ENCODE results near the gene GPBP1L1. TPM values are rescaled to one million over a fixed set of nuclear protein-coding genes. Genes with fewer than 3 reads are reported as not detected.

GPBP1L1 gene
- total and polyA plus RNA-seq, 2 of the 4 experiments (the other 2 are of a cell fraction): 31.5 to 57.4 TPM

DNA sequence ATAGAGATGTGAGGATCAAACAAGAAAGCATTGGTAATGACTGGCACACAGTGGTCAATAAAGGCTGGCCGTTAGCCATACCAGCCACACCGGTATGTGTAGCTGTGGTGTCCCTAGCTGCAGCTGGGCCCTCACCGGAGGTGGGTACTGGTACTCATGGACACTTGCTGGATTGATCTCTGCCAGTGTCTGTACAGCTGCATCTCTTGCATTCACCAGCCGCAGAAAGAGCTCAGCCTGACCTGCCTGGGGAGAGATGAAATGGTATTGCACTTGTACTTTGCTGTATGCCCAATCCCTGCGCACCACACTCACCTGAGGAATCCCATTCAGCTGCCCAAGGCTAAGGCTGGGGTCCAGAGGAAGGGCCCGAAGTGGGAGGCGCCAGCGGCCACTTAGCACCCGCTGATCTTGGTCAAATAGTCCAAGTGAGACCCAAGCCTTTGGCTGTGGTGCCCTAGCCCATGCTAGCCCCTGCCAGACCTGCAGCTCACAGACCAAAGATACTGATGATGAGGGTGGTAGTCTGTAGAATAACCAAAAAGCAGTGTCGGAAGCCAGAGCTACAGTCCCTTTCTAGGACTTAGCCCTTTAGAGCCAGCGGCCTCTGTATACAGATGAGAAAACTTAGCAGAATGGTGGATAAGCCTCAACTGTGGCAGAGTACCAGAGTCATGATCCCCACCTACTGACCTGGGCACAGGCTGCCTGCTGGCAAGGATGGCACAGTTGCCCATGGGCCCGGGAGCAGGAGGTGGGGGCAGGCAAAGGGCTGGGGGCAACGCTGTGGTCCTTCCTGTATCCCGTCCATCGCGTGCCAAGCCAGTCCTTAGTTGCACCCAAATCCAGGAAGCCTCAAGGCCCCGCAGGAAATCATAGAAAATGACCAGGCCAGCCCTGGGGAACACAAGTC lies 65.5 kb downstream of the GPBP1L1 start:
- TF ChIP-seq CTCF (conservative IDR thresholded peaks at IDR 0.05; ENCODE audit: low read depth, low read length) (no peak), BHLHE40 (IDR thresholded peaks at IDR 0.05; ENCODE audit: low read depth, low read length) (no peak), RFX5 (IDR thresholded peaks at IDR 0.05; ENCODE audit: low read depth, low read length) (no peak), CEBPB (IDR thresholded peaks at IDR 0.05; ENCODE audit: low read depth, low read length) (no peak), CHD1 (IDR thresholded peaks at IDR 0.05; ENCODE audit: low read depth, low read length) (no peak), RCOR1 (IDR thresholded peaks at IDR 0.05; ENCODE audit: insufficient replicate concordance, low read length) (no peak), MXI1 (IDR thresholded peaks at IDR 0.05; ENCODE audit: borderline replicate concordance, low read depth, low read length) (no peak), MAZ (IDR thresholded peaks at IDR 0.05; ENCODE audit: borderline replicate concordance, low read depth, low read length) (no peak), NFE2L2 (IDR thresholded peaks at IDR 0.05; ENCODE audit: low read depth, low read length) (no peak), RAD21 (IDR thresholded peaks at IDR 0.05; ENCODE audit: low read length) (no peak), POLR2A (IDR thresholded peaks at IDR 0.05; ENCODE audit: low read depth, low read length) (no peak), FOS (IDR thresholded peaks at IDR 0.05; ENCODE audit: low read depth, low read length) (no peak)
- TF ChIP-seq, protein P1, sequence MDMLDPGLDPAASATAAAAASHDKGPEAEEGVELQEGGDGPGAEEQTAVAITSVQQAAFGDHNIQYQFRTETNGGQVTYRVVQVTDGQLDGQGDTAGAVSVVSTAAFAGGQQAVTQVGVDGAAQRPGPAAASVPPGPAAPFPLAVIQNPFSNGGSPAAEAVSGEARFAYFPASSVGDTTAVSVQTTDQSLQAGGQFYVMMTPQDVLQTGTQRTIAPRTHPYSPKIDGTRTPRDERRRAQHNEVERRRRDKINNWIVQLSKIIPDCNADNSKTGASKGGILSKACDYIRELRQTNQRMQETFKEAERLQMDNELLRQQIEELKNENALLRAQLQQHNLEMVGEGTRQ (IDR thresholded peaks at IDR 0.05; ENCODE audit: low read depth, low read length): no peak
- TF ChIP-seq, protein P2, sequence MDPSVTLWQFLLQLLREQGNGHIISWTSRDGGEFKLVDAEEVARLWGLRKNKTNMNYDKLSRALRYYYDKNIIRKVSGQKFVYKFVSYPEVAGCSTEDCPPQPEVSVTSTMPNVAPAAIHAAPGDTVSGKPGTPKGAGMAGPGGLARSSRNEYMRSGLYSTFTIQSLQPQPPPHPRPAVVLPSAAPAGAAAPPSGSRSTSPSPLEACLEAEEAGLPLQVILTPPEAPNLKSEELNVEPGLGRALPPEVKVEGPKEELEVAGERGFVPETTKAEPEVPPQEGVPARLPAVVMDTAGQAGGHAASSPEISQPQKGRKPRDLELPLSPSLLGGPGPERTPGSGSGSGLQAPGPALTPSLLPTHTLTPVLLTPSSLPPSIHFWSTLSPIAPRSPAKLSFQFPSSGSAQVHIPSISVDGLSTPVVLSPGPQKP (IDR thresholded peaks at IDR 0.05; ENCODE audit: borderline replicate concordance, low read depth, low read length): no peak
- Histone ChIP-seq H4K5ac (ENCODE audit: low read depth, low read length) (no peak overlapping the region), H3K23ac (ENCODE audit: low read depth, low read length) (no peak overlapping the region), H4K8ac (ENCODE audit: low read depth in 2 of 2, low read length in 2 of 2) (no peak overlapping the region), H2AK5ac (ENCODE audit: low read depth, low read length) (no peak overlapping the region), H3K9me1 (ENCODE audit: insufficient read depth, low read length) (peaks cover 6% of the 10 kb centered on the region; the same call in 1 of the 2 replicates), H3K18ac (ENCODE audit: low read depth, low read length) (no peak overlapping the region), H3K79me1 (ENCODE audit: low read depth in 1 of 2, low read length in 2 of 2) (peaks cover 0 to 9% of the 10 kb centered on the region in 2 experiments; a peak in 1 of 4 replicates), H2AFZ (replicated peaks; ENCODE audit: low read length, poor library complexity) (no peak overlapping the region), H4K91ac (ENCODE audit: insufficient read depth, low read depth, low read length) (no peak overlapping the region), H3K4me3 (ENCODE audit: insufficient read depth, low read depth, low read length) (no peak overlapping the region), H4K20me1 (ENCODE audit: insufficient read depth, low read length) (peaks cover 5% of the 10 kb centered on the region; the same call in 1 of the 2 replicates), H3K56ac (ENCODE audit: extremely low read depth, insufficient read depth, low read length) (no peak overlapping the region), H3K36me3 (ENCODE audit: control insufficient read depth, insufficient read depth, low read length) (peaks cover 37% of the 10 kb centered on the region), H3K4me2 (ENCODE audit: low read depth, low read length) (no peak overlapping the region), H3K27me3 (ENCODE audit: control insufficient read depth, insufficient read depth, low read length) (no peaks in the 10 kb centered on the region), H2BK120ac (ENCODE audit: low read depth, low read length) (no peak overlapping the region), H3K9ac (ENCODE audit: low read depth, low read length) (no peak overlapping the region), H3K14ac (replicated peaks; ENCODE audit: low read depth, low read length) (no peak overlapping the region), H2BK5ac (ENCODE audit: low read depth, low read length, poor library complexity, severe bottlenecking) (no peak overlapping the region), H2AK9ac (replicated peaks; ENCODE audit: low read depth, low read length, poor library complexity) (no peak overlapping the region), H3K4me1 (ENCODE audit: control insufficient read depth, insufficient read depth, low read length) (no peaks in the 10 kb centered on the region; the same call in 1 of the 2 replicates), H2BK20ac (ENCODE audit: low read depth, low read length) (no peak overlapping the region), H3K9me3 (ENCODE audit: control insufficient read depth, insufficient read depth, low read length) (no peaks in the 10 kb centered on the region), H3K4ac (ENCODE audit: low read depth, low read length) (no peak overlapping the region), H3K27ac (ENCODE audit: insufficient read depth, low read length) (no peak overlapping the region), H2BK15ac (ENCODE audit: low read depth, low read length) (no peak overlapping the region)
- in situ Hi-C loops (cut with MboI; ENCODE audit: low sequenced_read_pairs) (no loop called here), dilution Hi-C loops (cut with HindIII; ENCODE audit: low sequenced_read_pairs, unreplicated experiment) (no loop called here), intact Hi-C loops (cut with micrococcal nuclease) (no loop called here)
- no peak for DNase-seq
- no TSS peak for BruUV-seq (replicated peaks)
- WGBS, 2 experiments (ENCODE audit: extremely low coverage in 2 of 2, insufficient read length in 1 of 2): 90% methylated on average over 2 of the region's 17 CpGs; no CpG with 5 or more reads in 1 of the 2 experiments
- no peak for ATAC-seq (ENCODE audit: low read depth)
- POLR2A ChIA-PET (ENCODE audit: unreplicated experiment): no interaction called here
- CTCF ChIA-PET: no interaction called here
